GM19397 (cell line): ENCODE measurements around the gene ELFN2.

Experiments used
- ATAC-seq: cut with Tn5 transposase; IDR thresholded peaks from one replicate; pipeline ENCODE4 v1.9.1; 2021; ENCODE audit warnings: mild to moderate bottlenecking, moderate library complexity; ENCODE audit not compliant: unreplicated experiment

The ELFN2 gene

GRCh38 chr22:37324340-37325038, 102.8 kb downstream of the ELFN2 start:
- ATAC-seq: no peak

GRCh38 chr22:37320726-37321677, 106.3 kb downstream of the ELFN2 start:
- ATAC-seq: no peak

- ATAC-seq: no peak
Measured at GRCh38 chr22:37319469-37319868, 107.8 kb downstream of the ELFN2 start.

GRCh38 chr22:37318364-37319109, 108.7 kb downstream of the ELFN2 start:
- no peak for ATAC-seq
